HuH-7 (cell line): ENCODE results near the gene EXOSC6.
A peak's percentile ranks its signal among the peaks of the same experiment; 100 is the strongest.
"Not testable (repeated sequence)": the region's sequence is repeated elsewhere in the genome, so short reads cannot be mapped to it uniquely, and the experiment has no call there.

Source experiments
- DNase-seq: peaks from one replicate; pipeline ENCODE4 v3.0.0; 2011; ENCODE audit warnings: low spot score

Gene EXOSC6

DNA sequence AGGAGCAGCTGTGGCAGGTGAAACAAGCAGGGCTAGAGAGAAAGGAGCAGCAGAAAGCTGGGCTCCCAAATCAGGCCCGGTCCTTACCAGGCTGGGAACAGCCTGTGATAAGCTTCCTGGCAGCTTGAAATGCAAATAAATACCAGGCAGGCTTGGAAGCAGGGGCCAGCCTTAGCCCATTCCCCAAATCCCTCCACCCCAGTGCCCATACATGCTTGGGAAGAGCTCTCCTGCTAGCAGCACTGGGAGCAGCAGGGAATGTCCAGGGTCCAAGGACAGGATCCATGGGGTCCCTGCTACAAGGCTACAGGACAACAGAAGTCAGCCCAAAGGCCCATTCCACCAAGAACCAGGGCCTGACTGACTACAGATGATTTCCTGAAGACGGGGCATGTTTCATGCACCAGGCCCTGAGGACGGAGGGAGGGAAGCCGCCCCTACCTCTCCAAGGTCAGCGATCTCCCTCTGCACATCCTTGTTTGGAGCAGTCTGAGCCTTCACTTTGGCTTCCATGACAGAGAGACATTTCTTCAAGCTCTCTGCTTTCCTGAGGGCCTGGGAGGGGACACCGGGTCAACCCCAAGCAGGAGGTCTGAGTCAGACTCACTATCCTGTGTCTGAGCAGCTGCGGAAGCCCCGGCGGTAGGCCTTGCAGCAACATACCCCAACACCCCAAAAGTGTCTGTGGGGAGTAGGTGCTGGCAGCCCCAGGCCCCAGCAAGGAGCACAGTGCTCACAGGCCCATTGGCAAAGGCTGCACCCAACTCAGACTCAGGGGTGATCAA, 2.6 kb upstream of the EXOSC6 start:
- DNase-seq, result no peak

DNA sequence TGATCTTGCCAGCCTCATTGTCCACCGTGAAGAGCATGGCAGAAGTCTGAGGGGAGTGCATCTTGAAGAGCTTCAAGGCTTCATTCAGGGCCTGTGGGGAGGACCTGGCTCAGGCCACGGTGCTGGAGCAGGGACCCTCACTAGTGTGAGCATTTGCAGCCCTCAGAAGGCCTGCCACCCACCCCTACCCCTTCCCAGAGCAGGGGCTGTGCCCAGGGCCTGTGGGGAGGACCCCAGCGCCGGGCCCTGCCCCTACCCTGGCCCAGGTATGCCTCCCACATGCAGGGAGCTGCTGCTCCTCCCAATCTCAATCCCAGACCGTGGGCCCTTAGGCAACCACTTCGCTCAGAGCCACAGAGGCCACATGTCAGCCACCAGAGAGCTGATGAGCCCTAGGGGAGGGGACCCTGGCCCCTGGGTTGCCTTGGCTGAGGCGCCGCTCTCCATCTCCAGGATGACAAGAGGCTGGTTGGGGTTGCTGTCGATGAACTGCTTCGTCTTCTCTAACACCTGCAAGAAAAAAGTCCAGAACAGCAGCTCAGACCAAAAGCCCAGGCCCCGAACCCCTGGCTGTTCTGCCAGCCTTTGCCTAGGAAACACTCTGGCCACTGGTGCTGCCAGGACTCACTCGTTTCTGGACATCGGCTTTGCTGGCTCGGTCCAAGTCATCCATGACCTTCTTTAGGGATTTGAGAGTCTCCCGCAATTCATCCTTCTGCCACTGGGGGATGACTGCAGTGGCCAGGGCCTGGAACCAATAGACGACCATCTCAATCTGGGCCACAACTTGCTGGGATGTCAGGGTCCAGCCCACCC, 1.8 kb upstream of the EXOSC6 start:
- peak; percentile 63 for DNase-seq

DNA sequence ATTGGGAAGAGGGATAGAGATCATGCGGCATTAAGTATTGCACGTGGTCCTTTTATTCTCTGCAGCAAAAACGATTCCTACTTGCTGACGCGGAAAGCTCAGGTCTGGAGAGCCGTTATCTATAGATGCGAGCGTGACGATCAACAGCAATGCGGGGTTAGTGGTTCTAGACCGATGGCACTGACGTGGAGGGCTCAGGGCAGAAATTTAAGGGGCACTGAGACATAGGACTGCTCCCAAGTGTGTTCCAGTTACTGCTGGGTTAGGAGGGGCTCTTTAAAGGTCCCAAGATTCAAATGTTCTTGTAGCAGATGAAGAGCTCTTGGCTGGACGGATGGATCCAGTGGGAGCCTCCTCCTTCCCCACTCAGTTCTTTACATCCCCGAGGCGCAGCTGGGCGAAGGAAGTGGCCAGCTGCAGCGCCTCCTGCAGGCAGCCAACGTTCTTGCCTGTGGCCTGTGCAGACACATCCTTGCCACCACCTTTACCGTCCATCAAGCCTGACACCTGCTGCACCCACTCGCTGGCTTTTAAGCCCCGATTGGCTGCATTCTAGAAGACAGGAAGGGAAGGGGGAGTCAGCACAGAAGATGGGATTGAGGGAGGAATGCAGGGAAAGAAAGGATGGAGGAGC, 732 bp upstream of the EXOSC6 start:
- peak; percentile 68 for DNase-seq

DNA sequence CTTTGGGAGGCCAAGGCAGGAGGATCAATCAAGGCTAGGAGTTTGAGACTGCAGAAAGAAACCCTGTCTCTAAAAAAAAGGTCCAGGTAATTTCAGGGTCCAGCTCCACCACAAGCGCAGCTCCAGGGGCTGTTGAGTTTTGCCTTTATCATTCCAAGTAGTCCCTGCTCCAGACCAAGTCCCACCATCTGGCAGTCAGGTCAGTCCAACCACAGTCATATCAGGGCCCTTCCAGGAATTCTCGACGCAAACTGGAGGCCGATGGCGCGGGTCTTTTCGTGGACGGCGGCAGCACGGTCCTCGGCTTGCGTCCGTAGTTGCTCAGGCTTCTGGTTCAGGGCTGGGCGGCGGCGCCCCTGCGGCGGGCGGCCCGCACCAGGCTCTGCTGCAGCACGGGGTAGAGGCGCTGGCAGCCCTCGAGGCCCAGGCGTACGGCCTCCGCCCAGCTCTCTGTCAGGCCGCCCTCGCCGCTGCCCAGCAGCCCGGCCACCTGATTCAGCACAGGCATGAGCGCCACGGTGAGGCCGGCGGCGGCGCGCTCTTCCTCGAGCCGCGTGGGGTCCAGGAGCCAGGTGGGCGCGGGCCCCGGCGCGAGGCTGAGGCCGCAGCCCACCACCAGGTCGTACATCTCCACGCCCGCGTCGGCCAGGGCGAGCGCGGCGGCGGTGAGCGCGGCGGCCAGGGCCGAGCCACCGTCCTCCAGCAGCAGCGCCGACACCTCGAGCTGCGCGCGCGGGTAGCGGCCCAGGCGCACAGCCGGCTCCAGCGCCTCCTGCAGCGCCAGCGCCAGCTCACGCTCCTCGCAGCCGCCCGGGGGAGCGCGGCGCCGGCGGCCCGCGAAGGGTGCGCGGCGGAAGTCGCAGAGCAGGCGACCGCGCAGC, 752 bp downstream of the EXOSC6 start:
- DNase-seq, result peak; percentile 79

DNA sequence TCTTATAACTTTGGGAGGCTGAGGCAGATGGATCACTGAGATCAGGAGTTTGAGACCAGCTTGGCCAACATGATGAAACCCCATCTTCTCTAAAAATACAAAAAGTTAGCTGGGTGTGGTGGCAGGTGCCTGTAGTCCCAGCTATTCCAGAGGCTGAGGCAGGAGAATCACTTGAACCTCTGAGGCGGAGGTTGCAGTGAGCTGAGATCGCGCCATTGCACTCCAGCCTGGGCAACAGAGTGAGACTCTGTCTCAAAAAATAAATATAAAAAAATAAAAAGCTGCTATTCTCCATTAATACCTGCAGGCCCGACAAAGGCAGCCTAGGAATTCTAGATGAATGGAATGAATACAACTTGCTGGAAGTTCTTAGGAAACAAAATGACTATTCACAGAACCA, 2.0 kb downstream of the EXOSC6 start:
- DNase-seq, result not testable (repeated sequence)

DNA sequence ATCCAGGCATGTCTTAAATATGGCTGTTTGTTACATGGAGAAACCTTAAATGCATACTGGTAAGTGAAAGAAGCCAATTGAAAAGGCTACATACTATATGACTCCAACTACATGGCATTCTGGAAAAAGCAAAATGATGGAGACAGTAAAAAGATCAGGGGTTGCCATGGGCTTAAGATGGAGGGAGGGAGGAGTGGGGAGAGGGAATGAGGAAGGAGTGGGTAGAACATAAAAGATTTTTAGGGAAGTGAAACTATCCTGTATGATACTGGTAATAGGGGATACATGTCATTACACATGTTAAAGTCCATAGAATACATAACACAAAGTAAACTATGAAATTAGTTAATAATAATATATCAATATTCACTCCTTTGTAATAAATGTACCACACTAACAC, 13.0 kb downstream of the EXOSC6 start:
- DNase-seq, result not testable (repeated sequence)

DNA sequence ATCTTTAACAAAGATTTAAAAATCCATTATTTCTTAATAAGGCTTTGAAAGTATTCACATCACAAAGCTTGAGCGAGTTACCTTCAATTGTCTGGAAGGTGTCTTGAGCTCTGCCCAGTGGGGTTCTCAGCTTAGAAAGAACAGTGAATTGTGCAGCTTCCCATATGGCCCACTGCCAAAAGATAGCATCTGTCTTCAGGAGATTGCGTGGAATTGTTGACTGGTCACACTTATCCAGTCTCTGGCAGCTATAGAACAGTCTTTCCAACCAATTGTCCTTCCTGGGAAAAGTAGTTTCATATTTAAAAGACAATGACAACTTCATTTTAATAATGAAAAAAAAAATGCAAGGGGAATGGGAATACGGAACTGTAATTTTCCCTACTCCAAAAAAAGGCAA, 19.9 kb downstream of the EXOSC6 start:
- DNase-seq, result not testable (repeated sequence)

DNA sequence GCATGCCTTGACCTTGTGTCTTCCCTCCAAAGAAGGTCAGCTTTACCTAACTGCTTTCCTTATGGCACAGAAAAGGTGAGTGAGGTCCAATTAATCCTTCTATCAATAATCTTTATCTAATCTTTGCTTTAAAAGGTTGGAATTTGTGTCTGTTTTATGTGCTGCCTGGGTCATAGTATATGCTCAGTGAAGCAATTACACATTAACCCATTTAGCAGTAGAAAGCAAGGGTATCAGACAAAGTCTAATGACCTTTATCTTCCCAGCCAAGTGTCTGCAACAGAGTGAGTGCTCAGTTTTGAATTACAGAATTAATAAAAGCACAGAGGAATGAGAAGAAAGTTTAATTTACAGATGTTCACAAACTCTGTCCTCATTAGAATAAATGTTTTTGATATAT, 25.7 kb downstream of the EXOSC6 start:
- not testable (repeated sequence) for DNase-seq

DNA sequence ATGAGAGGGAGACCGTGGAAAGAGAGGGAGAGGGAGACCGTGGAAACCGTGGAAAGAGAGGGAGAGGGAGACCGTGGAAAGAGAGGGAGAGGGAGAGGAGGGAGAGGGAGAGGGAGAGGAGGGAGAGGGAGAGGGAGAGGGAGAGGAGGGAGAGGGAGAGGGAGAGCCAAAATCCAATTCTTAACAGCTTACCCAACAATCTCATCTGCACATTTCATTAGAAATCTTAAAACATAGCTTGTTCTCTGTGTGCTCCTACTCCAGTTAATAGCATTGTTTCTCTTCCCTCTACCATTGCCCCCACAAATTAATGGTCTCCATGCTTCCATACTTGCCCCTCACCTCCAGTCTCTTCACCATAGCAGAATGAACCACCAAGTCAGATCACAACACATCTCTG, 26.3 kb downstream of the EXOSC6 start:
- not testable (repeated sequence) for DNase-seq

DNA sequence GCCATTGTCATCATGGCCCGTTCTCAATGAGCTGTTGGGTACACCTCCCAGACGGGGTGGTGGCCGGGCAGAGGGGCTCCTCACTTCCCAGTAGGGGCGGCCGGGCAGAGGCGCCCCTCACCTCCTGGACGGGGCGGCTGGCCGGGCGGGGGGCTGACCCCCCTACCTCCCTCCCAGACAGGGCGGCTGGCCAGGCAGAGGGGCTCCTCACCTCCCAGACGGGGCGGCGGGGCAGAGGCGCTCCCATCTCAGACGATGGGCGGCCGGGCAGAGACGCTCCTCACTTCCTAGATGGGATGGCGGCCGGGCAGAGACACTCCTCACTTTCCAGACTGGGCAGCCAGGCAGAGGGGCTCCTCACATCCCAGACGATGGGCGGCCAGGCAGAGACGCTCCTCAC, 27.1 kb downstream of the EXOSC6 start:
- not testable (repeated sequence) for DNase-seq

DNA sequence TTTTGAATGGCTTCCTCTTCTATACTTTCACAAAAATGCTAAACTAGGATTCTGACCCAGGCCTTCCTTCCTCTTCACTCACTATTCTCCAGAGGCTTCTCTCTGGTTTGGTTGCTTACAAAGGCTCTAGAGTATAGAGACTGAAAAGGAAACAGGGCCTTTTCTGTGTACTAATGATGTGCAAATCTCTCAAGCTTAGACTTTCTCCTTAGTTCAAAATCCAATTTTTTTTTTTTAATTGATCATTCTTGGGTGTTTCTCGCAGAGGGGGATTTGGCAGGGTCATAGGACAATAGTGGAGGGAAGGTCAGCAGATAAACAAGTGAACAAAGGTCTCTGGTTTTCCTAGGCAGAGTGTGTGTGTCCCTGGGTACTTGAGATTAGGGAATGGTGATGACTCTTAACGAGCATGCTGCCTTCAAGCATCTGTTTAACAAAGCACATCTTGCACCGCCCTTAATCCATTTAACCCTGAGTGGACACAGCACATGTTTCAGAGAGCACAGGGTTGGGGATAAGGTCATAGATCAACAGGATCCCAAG, 27.7 kb downstream of the EXOSC6 start:
- DNase-seq, result not testable (repeated sequence)

DNA sequence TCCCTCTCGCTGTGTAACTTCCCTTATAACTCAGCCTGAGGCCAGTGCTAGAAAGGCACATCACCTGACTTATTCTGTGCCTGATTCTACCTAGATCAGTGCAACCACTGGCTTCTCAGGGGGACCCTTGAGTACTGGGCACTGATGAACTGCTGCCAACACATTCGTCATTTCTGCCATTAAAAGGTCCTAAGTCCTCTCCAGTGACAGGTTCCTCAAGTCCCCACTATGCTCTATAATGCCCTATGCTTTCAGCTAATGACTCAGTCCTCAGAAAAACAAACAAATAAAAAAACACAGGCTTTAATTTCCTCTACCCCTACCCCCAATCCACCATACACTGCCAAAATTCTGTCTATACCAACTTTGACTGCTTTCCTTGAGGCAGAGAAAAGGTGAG, 28.5 kb downstream of the EXOSC6 start:
- not testable (repeated sequence) for DNase-seq

DNA sequence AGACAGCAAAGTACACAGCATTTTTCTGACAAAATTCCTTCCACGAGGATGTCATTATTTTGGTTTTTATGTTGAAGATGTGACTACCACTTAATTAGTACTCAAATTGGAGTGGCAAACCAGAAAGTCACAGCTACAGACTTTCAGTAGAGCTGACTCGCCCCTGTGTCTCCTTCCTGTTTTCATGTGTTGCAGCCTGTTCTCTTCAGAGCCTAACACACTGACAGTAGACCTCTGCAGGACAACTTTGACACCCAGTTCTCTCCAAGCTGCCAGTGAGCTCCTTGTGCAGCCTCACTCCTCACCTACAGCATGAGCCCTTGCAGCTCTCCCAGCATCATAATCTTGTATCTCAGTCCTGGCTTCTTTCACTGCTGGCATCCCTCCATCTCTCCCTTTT, 29.2 kb downstream of the EXOSC6 start:
- not testable (repeated sequence) for DNase-seq

DNA sequence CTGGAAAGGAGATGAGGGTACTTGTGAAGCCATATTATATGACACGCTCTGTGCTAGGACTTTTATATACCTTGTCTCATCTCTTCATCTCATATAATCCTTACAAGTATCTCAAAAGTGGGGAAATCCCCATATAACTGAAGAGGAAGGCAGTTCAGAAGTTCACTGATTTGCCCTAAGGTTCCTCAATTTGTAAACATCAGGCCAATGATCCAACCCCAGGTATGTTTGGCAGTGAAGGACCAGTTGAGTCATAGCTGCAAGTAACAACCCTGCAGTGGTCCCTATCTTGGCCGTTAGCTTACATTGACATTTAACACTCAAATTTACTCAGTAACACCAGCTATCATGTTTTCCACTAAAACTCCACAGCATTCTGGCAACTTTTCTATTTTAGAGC, 33.2 kb downstream of the EXOSC6 start:
- DNase-seq, result not testable (repeated sequence)

DNA sequence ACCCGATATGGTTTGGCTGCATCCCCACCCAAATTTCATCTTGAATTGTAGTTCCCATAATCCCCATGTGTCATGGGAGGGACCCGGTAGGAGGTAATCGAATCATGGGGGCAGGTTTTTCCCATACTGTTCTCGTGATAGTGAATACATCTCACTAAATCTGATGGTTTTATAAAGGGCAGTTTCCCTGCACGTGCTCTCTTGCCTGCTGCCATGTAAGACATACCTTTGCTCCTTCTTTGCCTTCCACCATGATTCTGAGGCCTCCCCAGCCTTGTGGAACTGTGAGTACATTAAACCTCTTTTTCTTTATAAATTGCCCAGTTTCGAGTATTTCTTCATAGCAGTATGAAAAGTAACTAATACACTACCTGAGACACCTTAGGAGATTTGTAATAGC, 45.4 kb downstream of the EXOSC6 start:
- not testable (repeated sequence) for DNase-seq

DNA sequence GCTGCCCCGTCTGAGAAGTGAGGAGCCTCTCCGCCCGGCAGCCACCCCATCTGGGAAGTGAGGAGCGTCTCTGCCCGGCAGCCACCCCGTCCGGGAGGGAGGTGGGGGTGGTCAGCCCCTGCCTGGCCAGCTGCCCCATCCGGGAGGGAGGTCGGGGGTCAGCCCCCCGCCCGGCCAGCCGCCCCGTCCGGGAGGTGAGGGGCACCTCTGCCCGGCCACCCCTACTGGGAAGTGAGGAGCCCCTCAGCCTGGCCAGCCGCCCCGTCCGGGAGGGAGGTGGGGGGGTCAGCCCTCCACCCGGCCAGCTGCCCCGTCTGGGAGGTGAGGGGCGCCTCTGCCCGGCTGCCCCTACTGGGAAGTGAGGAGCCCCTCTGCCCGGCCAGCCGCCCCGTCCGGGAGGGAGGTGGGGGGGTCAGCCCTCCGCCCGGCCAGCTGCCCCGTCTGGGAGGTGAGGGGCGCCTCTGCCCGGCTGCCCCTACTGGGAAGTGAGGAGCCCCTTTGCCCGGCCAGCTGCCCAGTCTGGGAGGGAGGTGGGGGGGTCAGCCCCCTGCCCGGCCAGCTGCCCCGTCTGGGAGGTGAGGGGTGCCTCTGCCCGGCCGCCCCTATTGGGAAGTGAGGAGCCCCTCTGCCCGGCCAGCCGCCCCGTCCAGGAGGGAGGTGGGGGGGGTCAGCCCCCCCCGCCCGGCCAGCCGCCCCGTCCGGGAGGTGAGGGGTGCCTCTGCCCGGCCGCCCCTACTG, 46.9 kb downstream of the EXOSC6 start:
- DNase-seq, result not testable (repeated sequence)

DNA sequence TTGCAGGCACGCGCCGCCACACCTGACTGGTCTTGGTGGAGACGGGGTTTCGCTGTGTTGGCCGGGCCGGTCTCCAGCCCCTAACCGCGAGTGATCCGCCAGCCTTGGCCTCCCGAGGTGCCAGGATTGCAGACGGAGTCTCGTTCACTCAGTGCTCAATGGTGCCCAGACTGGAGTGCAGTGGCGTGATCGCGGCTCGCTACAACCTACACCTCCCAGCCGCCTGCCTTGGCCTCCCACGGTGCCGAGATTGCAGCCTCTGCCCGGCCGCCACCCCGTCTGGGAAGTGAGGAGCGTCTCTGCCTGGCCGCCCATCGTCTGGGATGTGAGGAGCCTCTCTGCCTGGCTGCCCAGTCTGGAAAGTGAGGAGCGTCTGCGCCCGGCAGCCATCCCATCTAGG, 47.7 kb downstream of the EXOSC6 start:
- not testable (repeated sequence) for DNase-seq

DNA sequence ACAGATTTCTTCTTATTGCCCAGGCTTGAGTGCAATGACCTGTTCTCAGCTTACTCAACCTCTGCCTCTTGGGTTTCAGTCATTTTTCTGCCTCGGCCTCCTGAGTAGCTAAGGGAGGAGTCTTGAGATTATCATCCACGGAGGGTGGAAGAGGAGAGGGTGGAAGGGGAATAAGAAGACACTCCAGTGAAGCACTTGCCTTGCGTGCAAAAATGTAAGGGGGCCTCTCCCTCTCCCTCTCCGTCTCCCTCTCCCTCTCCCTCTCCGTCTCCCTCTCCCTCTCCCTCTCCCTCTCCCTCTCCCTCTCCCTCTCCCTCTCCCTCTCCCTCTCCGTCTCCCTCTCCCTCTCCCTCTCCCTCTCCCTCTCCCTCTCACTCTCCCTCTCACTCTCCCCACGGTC, 48.2 kb downstream of the EXOSC6 start:
- not testable (repeated sequence) for DNase-seq

DNA sequence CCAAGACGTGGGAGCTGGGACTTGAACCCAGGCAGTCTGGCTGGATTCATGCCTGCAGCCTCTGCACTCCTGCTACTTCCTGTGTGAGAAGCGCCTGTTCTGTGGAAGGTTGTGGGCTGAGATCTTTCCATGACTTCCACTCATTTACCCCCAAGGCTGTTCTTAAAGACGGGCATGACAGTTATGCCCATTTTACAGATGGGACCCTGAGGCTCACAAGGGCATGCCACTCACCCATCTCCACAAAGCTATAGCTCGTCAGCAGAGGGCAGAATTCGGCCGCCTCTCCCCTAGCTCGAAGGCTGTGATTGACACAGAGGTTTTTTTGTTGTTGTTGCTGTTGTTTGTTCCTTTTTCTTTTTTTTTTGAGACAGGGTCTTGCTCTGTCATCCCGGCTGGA, 51.7 kb downstream of the EXOSC6 start:
- not testable (repeated sequence) for DNase-seq

DNA sequence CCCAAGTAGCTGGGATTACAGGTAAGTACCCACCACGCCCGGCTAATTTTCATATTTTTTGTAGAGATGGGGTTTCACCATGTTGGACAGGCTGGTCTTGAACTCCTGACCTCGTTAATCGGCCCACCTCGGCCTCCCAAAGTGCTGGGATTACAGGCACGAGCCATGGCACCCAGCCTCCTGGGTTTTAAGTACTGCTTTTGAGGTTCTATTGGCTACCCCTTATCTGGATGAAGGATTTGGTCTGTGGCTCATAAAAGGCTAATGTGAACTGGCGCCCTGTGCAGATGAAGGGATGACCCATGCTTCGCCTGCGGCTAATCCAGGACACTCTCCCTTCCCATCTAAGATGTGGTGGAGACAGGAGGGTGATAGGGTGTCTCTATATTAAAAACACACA, 52.6 kb downstream of the EXOSC6 start:
- DNase-seq, result not testable (repeated sequence)

DNA sequence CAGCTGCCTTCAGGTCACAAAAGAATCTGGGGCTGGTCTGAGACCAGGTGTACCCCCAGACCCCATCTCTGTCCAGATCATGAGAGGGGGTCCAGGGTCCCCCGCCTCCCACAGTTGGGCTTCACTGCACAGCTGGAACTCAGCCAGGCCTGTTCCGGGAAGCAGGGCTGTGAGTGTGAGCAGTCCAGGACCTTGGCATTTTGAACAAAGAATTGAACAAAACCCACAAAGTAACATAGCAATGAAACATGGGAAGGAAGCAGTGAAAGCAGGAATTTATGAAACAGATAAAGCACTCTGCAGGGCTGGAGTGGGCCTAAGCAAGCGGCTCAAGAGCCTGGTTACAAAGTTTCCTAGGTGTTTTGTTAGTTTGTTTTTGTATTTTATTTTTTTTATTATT, 53.1 kb downstream of the EXOSC6 start:
- DNase-seq, result not testable (repeated sequence)
